ENCODE measurements around the gene ZNF91.

Gene ZNF91

GRCh38 chr19:23406091-23406490, 10.8 kb upstream of the ZNF91 start:
- H3K4me3 ChIP-seq (ENCODE audit: low read depth, low read length), result no peak overlapping the region
- no peak overlapping the region for H3K27ac ChIP-seq (ENCODE audit: extremely low read depth, low read depth, low read length)
- no peak for TF ChIP-seq ZNF341 (tag by site-specific recombination; IDR thresholded peaks at IDR 0.05; ENCODE audit: low read depth)
- peaks cover 0 to 7% of the 10 kb centered on the region in 2 experiments; a peak in 1 of 3 replicates for H3K36me3 ChIP-seq (ENCODE audit: control insufficient read depth in 2 of 2, insufficient read depth in 1 of 2, low read length in 2 of 2)
- no peaks in the 10 kb centered on the region for H3K4me1 ChIP-seq (ENCODE audit: control insufficient read depth, insufficient read depth, low read length)
- ChIA-PET POLR2A (no interaction called here), CTCF (no interaction called here)
- H3K9me3 ChIP-seq (ENCODE audit: control insufficient read depth, insufficient read depth, low read depth, low read length), result no peaks in the 10 kb centered on the region; the same call in 1 of the 2 replicates

DNA sequence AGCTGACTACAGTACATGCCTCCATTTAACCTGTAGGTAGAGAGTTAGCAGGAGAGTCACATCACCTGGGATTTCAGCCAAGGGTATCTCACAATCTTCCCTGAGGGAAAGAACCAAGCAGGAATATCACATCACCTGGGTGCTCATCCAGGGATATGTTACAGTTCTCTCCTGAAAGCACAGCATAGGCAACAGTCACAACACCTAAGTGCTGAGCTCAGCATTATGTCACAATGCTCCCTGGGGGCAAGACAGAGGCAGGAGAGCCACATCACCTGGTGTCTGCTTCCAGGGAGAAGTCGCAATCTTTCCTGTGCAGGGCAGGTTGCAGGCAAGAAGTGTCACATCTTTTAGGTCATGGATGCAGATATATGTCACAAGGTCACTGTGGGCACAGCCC, 9.4 kb upstream of the ZNF91 start:
- POLR2A ChIA-PET, result no interaction called here
- no peak overlapping the region for H3K27ac ChIP-seq (ENCODE audit: extremely low read depth, low read depth, low read length)
- H3K9me3 ChIP-seq (ENCODE audit: control insufficient read depth, insufficient read depth, low read depth, low read length), result no peaks in the 10 kb centered on the region; the same call in 1 of the 2 replicates
- H3K4me1 ChIP-seq (ENCODE audit: control insufficient read depth, insufficient read depth, low read length), result no peaks in the 10 kb centered on the region
- CTCF ChIA-PET, result no interaction called here
- peaks cover 0 to 15% of the 10 kb centered on the region in 2 experiments; a peak in 1 of 3 replicates for H3K36me3 ChIP-seq (ENCODE audit: control insufficient read depth in 2 of 2, insufficient read depth in 1 of 2, low read length in 2 of 2)
- no peak overlapping the region for H3K4me3 ChIP-seq (ENCODE audit: low read depth, low read length)
- TF ChIP-seq PATZ1 (tag by site-specific recombination; IDR thresholded peaks at IDR 0.05), result no peak
- no peak for TF ChIP-seq KLF10 (tag by site-specific recombination; IDR thresholded peaks at IDR 0.05)
- TF ChIP-seq ZSCAN16 (tag by site-specific recombination; IDR thresholded peaks at IDR 0.05), result no peak
- TF ChIP-seq ZNF510 (tag by site-specific recombination; IDR thresholded peaks at IDR 0.05; ENCODE audit: insufficient replicate concordance), result no peak
- TF ChIP-seq MYNN (tag by site-specific recombination; IDR thresholded peaks at IDR 0.05; ENCODE audit: borderline replicate concordance), result no peak
- TF ChIP-seq, protein P1, sequence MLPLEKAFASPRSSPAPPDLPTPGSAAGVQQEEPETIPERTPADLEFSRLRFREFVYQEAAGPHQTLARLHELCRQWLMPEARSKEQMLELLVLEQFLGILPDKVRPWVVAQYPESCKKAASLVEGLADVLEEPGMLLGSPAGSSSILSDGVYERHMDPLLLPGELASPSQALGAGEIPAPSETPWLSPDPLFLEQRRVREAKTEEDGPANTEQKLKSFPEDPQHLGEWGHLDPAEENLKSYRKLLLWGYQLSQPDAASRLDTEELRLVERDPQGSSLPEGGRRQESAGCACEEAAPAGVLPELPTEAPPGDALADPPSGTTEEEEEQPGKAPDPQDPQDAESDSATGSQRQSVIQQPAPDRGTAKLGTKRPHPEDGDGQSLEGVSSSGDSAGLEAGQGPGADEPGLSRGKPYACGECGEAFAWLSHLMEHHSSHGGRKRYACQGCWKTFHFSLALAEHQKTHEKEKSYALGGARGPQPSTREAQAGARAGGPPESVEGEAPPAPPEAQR (tag by site-specific recombination; IDR thresholded peaks at IDR 0.05), result no peak
- TF ChIP-seq KLF9 (tag by site-specific recombination; IDR thresholded peaks at IDR 0.05; ENCODE audit: low read depth), result no peak
- no peak for TF ChIP-seq ZNF555 (tag by site-specific recombination; conservative IDR thresholded peaks at IDR 0.05)
- no peak for TF ChIP-seq ZNF155 (tag by site-specific recombination; IDR thresholded peaks at IDR 0.05)

DNA sequence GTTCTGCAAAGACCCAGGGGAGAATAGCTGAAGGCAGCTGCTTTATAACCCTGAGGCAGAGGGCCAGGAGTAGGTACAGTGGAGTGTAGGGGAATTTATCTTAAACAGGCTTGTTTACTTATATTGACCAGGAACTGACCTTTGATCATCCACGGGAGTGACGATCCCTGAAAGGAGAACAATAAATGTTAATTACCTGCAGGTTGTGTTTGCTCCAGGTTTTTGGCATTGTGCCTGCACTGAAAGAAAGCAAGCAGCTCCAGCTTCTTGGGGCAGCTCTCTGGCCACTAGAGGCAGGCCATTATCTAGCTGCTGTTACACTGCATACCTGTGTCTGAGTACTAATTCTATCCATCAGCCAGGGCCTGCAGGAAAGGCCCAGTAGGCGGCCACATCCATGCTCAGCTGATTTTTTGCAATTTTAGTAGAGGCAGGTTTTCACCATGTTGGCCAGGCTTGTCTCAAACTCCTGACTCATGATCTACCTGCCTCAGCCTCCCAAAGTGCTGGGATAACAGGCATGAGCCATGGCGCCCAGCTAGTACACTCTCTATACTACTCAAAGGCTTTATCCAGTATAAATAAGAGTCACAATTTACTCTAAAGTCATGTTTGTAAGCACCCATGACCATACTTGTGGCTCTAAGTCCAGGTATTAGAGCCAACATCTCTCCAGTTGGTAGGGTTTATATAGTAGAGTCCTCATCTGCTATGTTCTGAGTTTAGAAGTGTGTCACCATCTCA, 8.5 kb upstream of the ZNF91 start:
- Histone ChIP-seq H3K9me3 (ENCODE audit: control insufficient read depth, insufficient read depth, low read depth, low read length) (no peaks in the 10 kb centered on the region; the same call in 1 of the 2 replicates), H3K4me1 (ENCODE audit: control insufficient read depth, insufficient read depth, low read length) (no peaks in the 10 kb centered on the region), H3K4me3 (ENCODE audit: low read depth, low read length) (no peak overlapping the region), H3K36me3 (ENCODE audit: control insufficient read depth in 2 of 2, insufficient read depth in 1 of 2, low read length in 2 of 2) (peaks cover 0 to 15% of the 10 kb centered on the region in 2 experiments; a peak in 1 of 3 replicates), H3K27ac (ENCODE audit: extremely low read depth, low read depth, low read length) (no peak overlapping the region)
- ChIA-PET CTCF (interaction anchor here (0.5 to 0.7 kb wide), 2 partner anchors 117 to 131 kb away, joined by 4 to 5 read pairs; no protein-coding TSS in a partner anchor), POLR2A (no interaction called here)
- TF ChIP-seq, protein P2, sequence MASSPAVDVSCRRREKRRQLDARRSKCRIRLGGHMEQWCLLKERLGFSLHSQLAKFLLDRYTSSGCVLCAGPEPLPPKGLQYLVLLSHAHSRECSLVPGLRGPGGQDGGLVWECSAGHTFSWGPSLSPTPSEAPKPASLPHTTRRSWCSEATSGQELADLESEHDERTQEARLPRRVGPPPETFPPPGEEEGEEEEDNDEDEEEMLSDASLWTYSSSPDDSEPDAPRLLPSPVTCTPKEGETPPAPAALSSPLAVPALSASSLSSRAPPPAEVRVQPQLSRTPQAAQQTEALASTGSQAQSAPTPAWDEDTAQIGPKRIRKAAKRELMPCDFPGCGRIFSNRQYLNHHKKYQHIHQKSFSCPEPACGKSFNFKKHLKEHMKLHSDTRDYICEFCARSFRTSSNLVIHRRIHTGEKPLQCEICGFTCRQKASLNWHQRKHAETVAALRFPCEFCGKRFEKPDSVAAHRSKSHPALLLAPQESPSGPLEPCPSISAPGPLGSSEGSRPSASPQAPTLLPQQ (tag by site-specific recombination; IDR thresholded peaks at IDR 0.05), result no peak
- TF ChIP-seq ZNF488 (tag by site-specific recombination; IDR thresholded peaks at IDR 0.05), result no peak
- TF ChIP-seq ZBTB1 (tag by site-specific recombination; IDR thresholded peaks at IDR 0.05), result no peak
- TF ChIP-seq ZBTB20 (tag by site-specific recombination; IDR thresholded peaks at IDR 0.05), result no peak
- no peak for TF ChIP-seq RBAK (tag by site-specific recombination; IDR thresholded peaks at IDR 0.05)
- no peak for TF ChIP-seq HOXC10 (CRISPR knock-in tag; IDR thresholded peaks at IDR 0.05)
- no peak for TF ChIP-seq GLI2 (tag by site-specific recombination; IDR thresholded peaks at IDR 0.05; ENCODE audit: borderline replicate concordance, low read depth)
- no peak for TF ChIP-seq ELK4 (IDR thresholded peaks at IDR 0.05; ENCODE audit: borderline replicate concordance, low read depth, low read length)
- TF ChIP-seq ZNF529 (tag by site-specific recombination; IDR thresholded peaks at IDR 0.05; ENCODE audit: insufficient replicate concordance), result no peak
- TF ChIP-seq, protein P3, sequence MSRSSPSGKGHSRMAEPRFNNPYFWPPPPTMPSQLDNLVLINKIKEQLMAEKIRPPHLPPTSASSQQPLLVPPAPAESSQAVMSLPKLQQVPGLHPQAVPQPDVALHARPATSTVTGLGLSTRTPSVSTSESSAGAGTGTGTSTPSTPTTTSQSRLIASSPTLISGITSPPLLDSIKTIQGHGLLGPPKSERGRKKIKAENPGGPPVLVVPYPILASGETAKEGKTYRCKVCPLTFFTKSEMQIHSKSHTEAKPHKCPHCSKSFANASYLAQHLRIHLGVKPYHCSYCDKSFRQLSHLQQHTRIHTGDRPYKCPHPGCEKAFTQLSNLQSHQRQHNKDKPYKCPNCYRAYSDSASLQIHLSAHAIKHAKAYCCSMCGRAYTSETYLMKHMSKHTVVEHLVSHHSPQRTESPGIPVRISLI (tag by site-specific recombination; IDR thresholded peaks at IDR 0.05), result no peak
- no peak for TF ChIP-seq ZNF776 (tag by site-specific recombination; IDR thresholded peaks at IDR 0.05; ENCODE audit: borderline replicate concordance)
- TF ChIP-seq ZNF791 (tag by site-specific recombination; IDR thresholded peaks at IDR 0.05), result no peak

Data from HEK293 (cell line).